ENCODE data around the gene IFTAP.

DNA sequence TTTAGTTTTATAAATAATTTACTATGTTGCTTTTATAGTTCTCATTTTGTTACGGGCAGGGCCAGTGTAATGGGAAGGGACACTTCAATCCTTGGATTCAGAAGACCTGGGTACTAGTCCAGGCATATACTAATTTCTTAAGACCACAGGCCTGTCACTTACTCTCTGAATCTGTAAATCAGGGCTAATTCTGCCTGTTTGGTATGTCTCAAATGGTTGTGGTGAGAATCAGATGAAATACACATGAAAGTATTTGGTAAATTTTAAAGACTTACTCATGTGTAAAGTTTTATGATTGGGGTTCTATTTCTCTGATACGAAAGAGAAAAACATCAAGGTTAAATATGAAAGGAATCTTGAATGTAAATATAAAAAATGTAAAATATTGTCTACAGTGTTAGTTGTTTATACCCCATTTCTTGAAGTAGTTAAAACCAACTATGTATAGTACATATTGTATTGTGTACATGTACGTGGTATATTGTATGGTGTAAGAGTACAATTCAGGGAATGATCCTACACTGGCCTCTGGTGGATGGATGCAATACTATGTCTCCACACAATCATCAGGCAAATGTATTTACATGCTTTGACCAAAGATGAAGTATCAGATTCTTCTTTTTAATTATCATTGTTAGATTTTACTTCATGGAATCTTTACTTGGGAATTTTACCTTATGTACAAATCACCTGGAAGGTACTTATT lies 28.3 kb downstream of the IFTAP start:
- TF ChIP-seq, protein P1, sequence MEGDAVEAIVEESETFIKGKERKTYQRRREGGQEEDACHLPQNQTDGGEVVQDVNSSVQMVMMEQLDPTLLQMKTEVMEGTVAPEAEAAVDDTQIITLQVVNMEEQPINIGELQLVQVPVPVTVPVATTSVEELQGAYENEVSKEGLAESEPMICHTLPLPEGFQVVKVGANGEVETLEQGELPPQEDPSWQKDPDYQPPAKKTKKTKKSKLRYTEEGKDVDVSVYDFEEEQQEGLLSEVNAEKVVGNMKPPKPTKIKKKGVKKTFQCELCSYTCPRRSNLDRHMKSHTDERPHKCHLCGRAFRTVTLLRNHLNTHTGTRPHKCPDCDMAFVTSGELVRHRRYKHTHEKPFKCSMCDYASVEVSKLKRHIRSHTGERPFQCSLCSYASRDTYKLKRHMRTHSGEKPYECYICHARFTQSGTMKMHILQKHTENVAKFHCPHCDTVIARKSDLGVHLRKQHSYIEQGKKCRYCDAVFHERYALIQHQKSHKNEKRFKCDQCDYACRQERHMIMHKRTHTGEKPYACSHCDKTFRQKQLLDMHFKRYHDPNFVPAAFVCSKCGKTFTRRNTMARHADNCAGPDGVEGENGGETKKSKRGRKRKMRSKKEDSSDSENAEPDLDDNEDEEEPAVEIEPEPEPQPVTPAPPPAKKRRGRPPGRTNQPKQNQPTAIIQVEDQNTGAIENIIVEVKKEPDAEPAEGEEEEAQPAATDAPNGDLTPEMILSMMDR (IDR thresholded peaks at IDR 0.05 in 2 of 3, conservative IDR thresholded peaks at IDR 0.05 in 1 of 3; ENCODE audit: borderline replicate concordance in 1 of 3, insufficient read depth in 1 of 3, low read depth in 2 of 3, low read length in 2 of 3), result peak; percentile 17 to 61 (median 53); a peak in 5 of 6 replicates
- TF ChIP-seq ZNF274 (IDR thresholded peaks at IDR 0.05; ENCODE audit: low read depth, low read length) (no peak), SIN3A (IDR thresholded peaks at IDR 0.05; ENCODE audit: low read depth) (no peak), POLR2A (IDR thresholded peaks at IDR 0.05; ENCODE audit: borderline replicate concordance, extremely low read depth, insufficient read depth, insufficient read length) (no peak), CBX3 (IDR thresholded peaks at IDR 0.05; ENCODE audit: low read depth) (no peak)
- TF ChIP-seq, protein P2, sequence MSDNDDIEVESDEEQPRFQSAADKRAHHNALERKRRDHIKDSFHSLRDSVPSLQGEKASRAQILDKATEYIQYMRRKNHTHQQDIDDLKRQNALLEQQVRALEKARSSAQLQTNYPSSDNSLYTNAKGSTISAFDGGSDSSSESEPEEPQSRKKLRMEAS (IDR thresholded peaks at IDR 0.05), result no peak
